HEK293 (cell line): Measurements from ENCODE around the gene CBX1.

ENCODE experiments used
- CTCF ChIA-PET: fragments of 350-600 bp; formaldehyde crosslinking; extraction: SDS; loops from one replicate; lab custom pipeline; 2021; ENCODE audit warnings: antibody characterized with exemption; lab: Yijun Ruan, JAX
- POLR2A ChIA-PET: fragments of 300-600 bp; formaldehyde crosslinking; extraction: SDS; loops from one replicate; lab custom pipeline; 2020; ENCODE audit warnings: antibody characterized with exemption, inconsistent platforms; lab: Yijun Ruan, JAX
- H3K27ac ChIP-seq: fragments of 200-500 bp; sonication (Bioruptor generic); 2 replicates; pipeline ENCODE4 v1.5.1; 2014; ENCODE audit warnings: low read depth, low read length, control low read depth, inconsistent platforms; ENCODE audit errors: extremely low read depth
- H3K36me3 ChIP-seq, 2 experiments: fragments of 200-500 bp in 1 of 2; sonication (Bioruptor generic) in 1 of 2; 1 replicate in 1 of 2; 2 replicates in 1 of 2; pipeline ENCODE4 v1.5.1; 2014 to 2017; ENCODE audit warnings: inconsistent platforms in 2 of 2, low read length in 2 of 2; ENCODE audit not compliant: control insufficient read depth in 2 of 2, insufficient read depth in 1 of 2
- H3K4me1 ChIP-seq: fragments of 200-500 bp; sonication (Bioruptor generic); 2 replicates; pipeline ENCODE4 v1.5.1; 2014; ENCODE audit warnings: mild to moderate bottlenecking, low read length, inconsistent platforms; ENCODE audit not compliant: control insufficient read depth, insufficient read depth
- H3K4me3 ChIP-seq: 2 replicates; pipeline ENCODE4 v1.5.1; 2011; ENCODE audit warnings: low read depth, mild to moderate bottlenecking, control low read depth, low read length, moderate library complexity
- H3K9me3 ChIP-seq: fragments of 200-500 bp; sonication (Bioruptor generic); 2 replicates; pipeline ENCODE4 v1.5.1; 2014; ENCODE audit warnings: low read depth, low read length, inconsistent platforms; ENCODE audit not compliant: control insufficient read depth, insufficient read depth
- GLIS1 ChIP-seq: fragments of 450-650 bp; formaldehyde crosslinking; IDR thresholded peaks from 2 replicates; pipeline ENCODE4 v1.5.1; 2016; ENCODE audit warnings: missing biosample characterization, missing genetic modification characterization
- HOXC10 ChIP-seq: sonication (generic); formaldehyde crosslinking; IDR thresholded peaks from 2 replicates; pipeline ENCODE4 v1.8.1; 2023; ENCODE audit warnings: mild to moderate bottlenecking, missing genetic modification reagents
- IKZF3 ChIP-seq: fragments of 450-650 bp; IDR thresholded peaks from 2 replicates; pipeline ENCODE4 v1.5.0; 2018; ENCODE audit warnings: missing biosample characterization, mild to moderate bottlenecking, missing genetic modification characterization, moderate library complexity
- KLF10 ChIP-seq: fragments of 450-650 bp; IDR thresholded peaks from 2 replicates; pipeline ENCODE4 v1.5.1; 2018; ENCODE audit warnings: missing biosample characterization, mild to moderate bottlenecking, missing genetic modification characterization
- OSR2 ChIP-seq: fragments of 450-650 bp; formaldehyde crosslinking; IDR thresholded peaks from 2 replicates; pipeline ENCODE4 v1.5.1; 2016; ENCODE audit warnings: missing biosample characterization, missing genetic modification characterization
- RBAK ChIP-seq: fragments of 450-650 bp; formaldehyde crosslinking; IDR thresholded peaks from 2 replicates; pipeline ENCODE4 v1.5.1; 2016; ENCODE audit warnings: missing biosample characterization, missing genetic modification characterization
- REPIN1 ChIP-seq: fragments of 450-650 bp; formaldehyde crosslinking; IDR thresholded peaks from 2 replicates; pipeline ENCODE4 v1.5.1; 2017; ENCODE audit warnings: missing biosample characterization, missing genetic modification characterization, low read depth
- YY1 ChIP-seq: fragments of 450-650 bp; formaldehyde crosslinking; IDR thresholded peaks from 2 replicates; pipeline ENCODE4 v1.5.1; 2018; ENCODE audit warnings: missing biosample characterization, missing genetic modification characterization
- ZBTB48 ChIP-seq: fragments of 450-650 bp; formaldehyde crosslinking; IDR thresholded peaks from 2 replicates; pipeline ENCODE4 v1.5.1; 2016; ENCODE audit warnings: missing biosample characterization, missing genetic modification characterization
- ZBTB7A ChIP-seq: fragments of 450-650 bp; formaldehyde crosslinking; IDR thresholded peaks from 2 replicates; pipeline ENCODE4 v1.5.1; 2016; ENCODE audit warnings: low read depth, missing biosample characterization, missing genetic modification characterization
- ZIC2 ChIP-seq: fragments of 450-650 bp; formaldehyde crosslinking; IDR thresholded peaks from 2 replicates; pipeline ENCODE4 v1.5.1; 2016; ENCODE audit warnings: missing biosample characterization, missing genetic modification characterization
- ZNF155 ChIP-seq: fragments of 450-650 bp; formaldehyde crosslinking; IDR thresholded peaks from 2 replicates; pipeline ENCODE4 v1.5.1; 2016; ENCODE audit warnings: missing biosample characterization, missing genetic modification characterization
- ZNF169 ChIP-seq: fragments of 450-650 bp; formaldehyde crosslinking; IDR thresholded peaks from 2 replicates; pipeline ENCODE4 v1.5.1; 2016; ENCODE audit warnings: missing biosample characterization, missing genetic modification characterization
- ZNF19 ChIP-seq: fragments of 450-650 bp; formaldehyde crosslinking; IDR thresholded peaks from 2 replicates; pipeline ENCODE4; 2016; ENCODE audit warnings: missing biosample characterization, missing genetic modification characterization, low read depth
- ZNF2 ChIP-seq: fragments of 450-650 bp; formaldehyde crosslinking; IDR thresholded peaks from 2 replicates; pipeline ENCODE4 v1.5.1; 2016; ENCODE audit warnings: missing biosample characterization, missing genetic modification characterization
- ZNF335 ChIP-seq: fragments of 450-650 bp; formaldehyde crosslinking; conservative IDR thresholded peaks from 2 replicates; pipeline ENCODE4 v1.5.1; 2016; ENCODE audit warnings: missing biosample characterization, missing genetic modification characterization
- ZNF423 ChIP-seq: fragments of 450-650 bp; formaldehyde crosslinking; IDR thresholded peaks from 2 replicates; pipeline ENCODE4 v1.5.1; 2016; ENCODE audit warnings: missing biosample characterization, missing genetic modification characterization
- ZNF48 ChIP-seq: fragments of 450-650 bp; formaldehyde crosslinking; IDR thresholded peaks from 2 replicates; pipeline ENCODE4 v1.5.1; 2016; ENCODE audit warnings: missing biosample characterization, missing genetic modification characterization
- ZNF529 ChIP-seq: fragments of 450-650 bp; formaldehyde crosslinking; IDR thresholded peaks from 2 replicates; pipeline ENCODE4 v1.5.1; 2017; ENCODE audit warnings: missing genetic modification characterization, missing biosample characterization; ENCODE audit not compliant: insufficient replicate concordance
- ZNF670 ChIP-seq: fragments of 450-650 bp; formaldehyde crosslinking; IDR thresholded peaks from 2 replicates; pipeline ENCODE4 v1.5.1; 2016; ENCODE audit warnings: missing biosample characterization, missing genetic modification characterization, low read depth
- ZNF768 ChIP-seq: fragments of 450-650 bp; formaldehyde crosslinking; IDR thresholded peaks from 2 replicates; pipeline ENCODE4 v1.5.1; 2018; ENCODE audit warnings: missing biosample characterization, mild to moderate bottlenecking, missing genetic modification characterization
- TF ChIP-seq, protein P1 (sequence below): fragments of 450-650 bp; IDR thresholded peaks from 2 replicates; pipeline ENCODE4 v1.5.1; 2018; ENCODE audit warnings: missing biosample characterization, missing genetic modification characterization
- TF ChIP-seq, protein P2 (sequence below): fragments of 450-650 bp; formaldehyde crosslinking; IDR thresholded peaks from 2 replicates; pipeline ENCODE4 v1.5.1; 2017; ENCODE audit warnings: missing biosample characterization, missing genetic modification characterization
- TF ChIP-seq, protein P3 (sequence below): fragments of 450-650 bp; formaldehyde crosslinking; IDR thresholded peaks from 2 replicates; pipeline ENCODE4 v1.5.1; 2017; ENCODE audit warnings: missing biosample characterization, missing genetic modification characterization
- TF ChIP-seq, protein P4 (sequence below): fragments of 450-650 bp; formaldehyde crosslinking; IDR thresholded peaks from 2 replicates; pipeline ENCODE4 v1.5.1; 2016; ENCODE audit warnings: missing biosample characterization, missing genetic modification characterization
- TF ChIP-seq, protein P5 (sequence below): fragments of 450-650 bp; formaldehyde crosslinking; IDR thresholded peaks from 2 replicates; pipeline ENCODE4 v1.5.1; 2016; ENCODE audit warnings: missing biosample characterization, missing genetic modification characterization
- TF ChIP-seq, protein P6 (sequence below): fragments of 450-650 bp; formaldehyde crosslinking; IDR thresholded peaks from 2 replicates; pipeline ENCODE4 v1.5.1; 2017; ENCODE audit warnings: missing biosample characterization, missing genetic modification characterization

Gene CBX1

DNA sequence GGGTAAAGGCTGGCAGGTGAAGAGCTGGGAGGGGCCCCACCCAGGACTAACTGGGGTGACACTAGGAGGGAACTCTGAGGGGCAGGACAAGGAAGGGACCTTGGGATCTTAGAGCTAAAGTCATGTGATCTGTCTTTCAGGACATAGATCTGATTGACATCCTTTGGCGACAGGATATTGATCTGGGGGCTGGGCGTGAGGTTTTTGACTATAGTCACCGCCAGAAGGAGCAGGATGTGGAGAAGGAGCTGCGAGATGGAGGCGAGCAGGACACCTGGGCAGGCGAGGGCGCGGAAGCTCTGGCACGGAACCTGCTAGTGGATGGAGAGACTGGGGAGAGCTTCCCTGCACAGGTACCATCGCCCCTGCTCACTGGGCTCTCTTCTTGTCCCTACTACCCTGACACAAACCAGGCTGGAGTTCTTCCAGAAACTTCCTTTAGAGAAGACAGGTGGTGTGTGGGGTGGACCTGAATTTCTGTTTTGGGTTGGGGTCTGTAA lies 45.0 kb downstream of the CBX1 start:
- no peaks in the 10 kb centered on the region for H3K9me3 ChIP-seq
- ChIA-PET CTCF (interaction anchor here (1.2 to 4.1 kb wide), 3 partner anchors 8 to 30 kb away, joined by 3 to 29 read pairs (median 4); no protein-coding TSS in a partner anchor), POLR2A (interaction anchor here (0.9 to 1.4 kb wide), 2 partner anchors 8 to 12 kb away, joined by 4 read pairs; partner anchors contain the start of gene NFE2L1)
- H3K4me3 ChIP-seq, result no peak overlapping the region
- no peak for TF ChIP-seq ZNF768
- TF ChIP-seq YY1 (tag by site-specific recombination), result no peak
- TF ChIP-seq ZNF19 (tag by site-specific recombination), result no peak
- TF ChIP-seq, protein P1, sequence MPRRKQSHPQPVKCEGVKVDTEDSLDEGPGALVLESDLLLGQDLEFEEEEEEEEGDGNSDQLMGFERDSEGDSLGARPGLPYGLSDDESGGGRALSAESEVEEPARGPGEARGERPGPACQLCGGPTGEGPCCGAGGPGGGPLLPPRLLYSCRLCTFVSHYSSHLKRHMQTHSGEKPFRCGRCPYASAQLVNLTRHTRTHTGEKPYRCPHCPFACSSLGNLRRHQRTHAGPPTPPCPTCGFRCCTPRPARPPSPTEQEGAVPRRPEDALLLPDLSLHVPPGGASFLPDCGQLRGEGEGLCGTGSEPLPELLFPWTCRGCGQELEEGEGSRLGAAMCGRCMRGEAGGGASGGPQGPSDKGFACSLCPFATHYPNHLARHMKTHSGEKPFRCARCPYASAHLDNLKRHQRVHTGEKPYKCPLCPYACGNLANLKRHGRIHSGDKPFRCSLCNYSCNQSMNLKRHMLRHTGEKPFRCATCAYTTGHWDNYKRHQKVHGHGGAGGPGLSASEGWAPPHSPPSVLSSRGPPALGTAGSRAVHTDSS (tag by site-specific recombination), result no peak
- TF ChIP-seq, protein P2, sequence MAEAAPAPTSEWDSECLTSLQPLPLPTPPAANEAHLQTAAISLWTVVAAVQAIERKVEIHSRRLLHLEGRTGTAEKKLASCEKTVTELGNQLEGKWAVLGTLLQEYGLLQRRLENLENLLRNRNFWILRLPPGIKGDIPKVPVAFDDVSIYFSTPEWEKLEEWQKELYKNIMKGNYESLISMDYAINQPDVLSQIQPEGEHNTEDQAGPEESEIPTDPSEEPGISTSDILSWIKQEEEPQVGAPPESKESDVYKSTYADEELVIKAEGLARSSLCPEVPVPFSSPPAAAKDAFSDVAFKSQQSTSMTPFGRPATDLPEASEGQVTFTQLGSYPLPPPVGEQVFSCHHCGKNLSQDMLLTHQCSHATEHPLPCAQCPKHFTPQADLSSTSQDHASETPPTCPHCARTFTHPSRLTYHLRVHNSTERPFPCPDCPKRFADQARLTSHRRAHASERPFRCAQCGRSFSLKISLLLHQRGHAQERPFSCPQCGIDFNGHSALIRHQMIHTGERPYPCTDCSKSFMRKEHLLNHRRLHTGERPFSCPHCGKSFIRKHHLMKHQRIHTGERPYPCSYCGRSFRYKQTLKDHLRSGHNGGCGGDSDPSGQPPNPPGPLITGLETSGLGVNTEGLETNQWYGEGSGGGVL (tag by site-specific recombination), result no peak
- no peak for TF ChIP-seq ZNF48 (tag by site-specific recombination)
- no peak for TF ChIP-seq ZNF670 (tag by site-specific recombination)
- TF ChIP-seq, protein P3, sequence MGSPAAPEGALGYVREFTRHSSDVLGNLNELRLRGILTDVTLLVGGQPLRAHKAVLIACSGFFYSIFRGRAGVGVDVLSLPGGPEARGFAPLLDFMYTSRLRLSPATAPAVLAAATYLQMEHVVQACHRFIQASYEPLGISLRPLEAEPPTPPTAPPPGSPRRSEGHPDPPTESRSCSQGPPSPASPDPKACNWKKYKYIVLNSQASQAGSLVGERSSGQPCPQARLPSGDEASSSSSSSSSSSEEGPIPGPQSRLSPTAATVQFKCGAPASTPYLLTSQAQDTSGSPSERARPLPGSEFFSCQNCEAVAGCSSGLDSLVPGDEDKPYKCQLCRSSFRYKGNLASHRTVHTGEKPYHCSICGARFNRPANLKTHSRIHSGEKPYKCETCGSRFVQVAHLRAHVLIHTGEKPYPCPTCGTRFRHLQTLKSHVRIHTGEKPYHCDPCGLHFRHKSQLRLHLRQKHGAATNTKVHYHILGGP (tag by site-specific recombination), result no peak
- TF ChIP-seq ZNF423 (tag by site-specific recombination), result no peak
- TF ChIP-seq ZBTB7A, result no peak
- no peak for TF ChIP-seq GLIS1 (tag by site-specific recombination)
- TF ChIP-seq, protein P4, sequence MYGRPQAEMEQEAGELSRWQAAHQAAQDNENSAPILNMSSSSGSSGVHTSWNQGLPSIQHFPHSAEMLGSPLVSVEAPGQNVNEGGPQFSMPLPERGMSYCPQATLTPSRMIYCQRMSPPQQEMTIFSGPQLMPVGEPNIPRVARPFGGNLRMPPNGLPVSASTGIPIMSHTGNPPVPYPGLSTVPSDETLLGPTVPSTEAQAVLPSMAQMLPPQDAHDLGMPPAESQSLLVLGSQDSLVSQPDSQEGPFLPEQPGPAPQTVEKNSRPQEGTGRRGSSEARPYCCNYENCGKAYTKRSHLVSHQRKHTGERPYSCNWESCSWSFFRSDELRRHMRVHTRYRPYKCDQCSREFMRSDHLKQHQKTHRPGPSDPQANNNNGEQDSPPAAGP (tag by site-specific recombination), result no peak
- TF ChIP-seq ZNF155, result no peak
- TF ChIP-seq HOXC10 (CRISPR knock-in tag), result no peak
- TF ChIP-seq REPIN1 (tag by site-specific recombination), result no peak
- TF ChIP-seq ZBTB48 (tag by site-specific recombination), result no peak
- no peak for TF ChIP-seq RBAK (tag by site-specific recombination)
- TF ChIP-seq ZNF2, result no peak
- peaks cover 29 to 88% of the 10 kb centered on the region in 2 experiments for H3K36me3 ChIP-seq
- H3K27ac ChIP-seq, result peak overlapping the region; percentile 77
- peaks cover 32% of the 10 kb centered on the region for H3K4me1 ChIP-seq

DNA sequence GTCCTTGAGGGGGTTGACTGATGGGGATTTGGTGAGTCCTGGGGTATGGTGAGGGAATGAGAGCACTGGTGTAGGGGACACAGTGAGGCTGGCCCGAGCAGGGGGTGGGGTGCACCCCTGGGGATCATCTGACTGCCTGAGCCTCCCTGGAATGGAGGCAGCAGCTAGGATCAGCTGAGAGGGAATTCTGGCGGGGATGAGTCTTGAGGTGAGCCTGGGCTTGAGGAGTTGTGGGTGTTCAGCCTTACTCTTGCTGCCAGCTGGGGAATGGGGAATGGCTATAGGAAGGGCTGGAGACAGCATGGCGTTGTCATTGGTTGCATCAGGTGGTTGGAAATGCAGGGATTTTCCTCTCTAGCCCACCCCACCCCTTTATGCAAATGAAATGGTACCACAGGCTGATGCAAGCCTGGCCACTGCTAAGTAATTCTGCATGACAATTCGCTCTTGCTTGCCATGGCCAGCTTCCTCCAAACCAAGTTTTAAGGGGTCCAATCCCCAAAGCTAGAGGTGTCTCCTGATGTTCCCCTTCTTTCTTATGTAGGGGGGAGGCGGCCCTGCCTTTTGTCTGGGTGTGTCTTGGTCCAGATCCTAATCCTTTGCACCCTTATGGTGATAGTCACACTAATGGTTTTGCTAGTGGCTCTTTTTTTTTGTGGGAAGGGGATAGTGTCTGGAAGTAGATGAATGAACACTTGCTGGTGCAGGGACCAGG lies 45.6 kb downstream of the CBX1 start:
- Histone ChIP-seq H3K9me3 (no peaks in the 10 kb centered on the region), H3K27ac (peak overlapping the region; percentile 77), H3K36me3 (peaks cover 29 to 90% of the 10 kb centered on the region in 2 experiments), H3K4me1 (peaks cover 38% of the 10 kb centered on the region), H3K4me3 (no peak overlapping the region)
- CTCF ChIA-PET, result interaction anchor here (0.6 to 4.1 kb wide), 7 partner anchors 9 to 765 kb away, joined by 3 to 29 read pairs (median 5); no protein-coding TSS in a partner anchor
- POLR2A ChIA-PET, result interaction anchor here (0.9 to 1.4 kb wide), 2 partner anchors 8 to 13 kb away, joined by 4 read pairs; partner anchors contain the start of gene NFE2L1
- TF ChIP-seq ZNF335 (tag by site-specific recombination) (peak; percentile 33; the same call in 1 of the 2 replicates), ZNF169 (tag by site-specific recombination) (no peak), ZIC2 (tag by site-specific recombination) (no peak; the same call in 1 of the 2 replicates), ZBTB7A (no peak), IKZF3 (tag by site-specific recombination) (peak; percentile 95), ZNF529 (tag by site-specific recombination) (no peak), OSR2 (no peak), KLF10 (tag by site-specific recombination) (peak; percentile 62; the same call in 1 of the 2 replicates)
- TF ChIP-seq, protein P5, sequence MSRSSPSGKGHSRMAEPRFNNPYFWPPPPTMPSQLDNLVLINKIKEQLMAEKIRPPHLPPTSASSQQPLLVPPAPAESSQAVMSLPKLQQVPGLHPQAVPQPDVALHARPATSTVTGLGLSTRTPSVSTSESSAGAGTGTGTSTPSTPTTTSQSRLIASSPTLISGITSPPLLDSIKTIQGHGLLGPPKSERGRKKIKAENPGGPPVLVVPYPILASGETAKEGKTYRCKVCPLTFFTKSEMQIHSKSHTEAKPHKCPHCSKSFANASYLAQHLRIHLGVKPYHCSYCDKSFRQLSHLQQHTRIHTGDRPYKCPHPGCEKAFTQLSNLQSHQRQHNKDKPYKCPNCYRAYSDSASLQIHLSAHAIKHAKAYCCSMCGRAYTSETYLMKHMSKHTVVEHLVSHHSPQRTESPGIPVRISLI (tag by site-specific recombination), result no peak
- TF ChIP-seq, protein P6, sequence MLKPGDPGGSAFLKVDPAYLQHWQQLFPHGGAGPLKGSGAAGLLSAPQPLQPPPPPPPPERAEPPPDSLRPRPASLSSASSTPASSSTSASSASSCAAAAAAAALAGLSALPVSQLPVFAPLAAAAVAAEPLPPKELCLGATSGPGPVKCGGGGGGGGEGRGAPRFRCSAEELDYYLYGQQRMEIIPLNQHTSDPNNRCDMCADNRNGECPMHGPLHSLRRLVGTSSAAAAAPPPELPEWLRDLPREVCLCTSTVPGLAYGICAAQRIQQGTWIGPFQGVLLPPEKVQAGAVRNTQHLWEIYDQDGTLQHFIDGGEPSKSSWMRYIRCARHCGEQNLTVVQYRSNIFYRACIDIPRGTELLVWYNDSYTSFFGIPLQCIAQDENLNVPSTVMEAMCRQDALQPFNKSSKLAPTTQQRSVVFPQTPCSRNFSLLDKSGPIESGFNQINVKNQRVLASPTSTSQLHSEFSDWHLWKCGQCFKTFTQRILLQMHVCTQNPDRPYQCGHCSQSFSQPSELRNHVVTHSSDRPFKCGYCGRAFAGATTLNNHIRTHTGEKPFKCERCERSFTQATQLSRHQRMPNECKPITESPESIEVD (tag by site-specific recombination), result no peak
